LNCaP clone FGC (cell line): ENCODE data around the gene CCSER2.

Source experiments
- DNase-seq: peaks from one replicate; pipeline ENCODE4 v3.0.0-alpha.2; 2011; ENCODE audit warnings: low read depth
- H3K4me3 ChIP-seq: 2 replicates; pipeline ENCODE4 v1.5.1; 2011; ENCODE audit warnings: mild to moderate bottlenecking, low read depth, low read length, control low read depth
- CTCF ChIP-seq: IDR thresholded peaks from 2 replicates; pipeline ENCODE4 v1.5.1; 2012; ENCODE audit warnings: mild to moderate bottlenecking; ENCODE audit not compliant: control insufficient read depth, insufficient read depth; ENCODE audit errors: extremely low read depth

The CCSER2 gene

GRCh38 chr10:84375881-84376280, 47.5 kb downstream of the CCSER2 start:
- H3K4me3 ChIP-seq: no peak overlapping the region
- no peak for DNase-seq
- no peak for TF ChIP-seq CTCF

GRCh38 chr10:84388148-84388547, 59.8 kb downstream of the CCSER2 start:
- TF ChIP-seq CTCF: no peak
- DNase-seq: no peak
- no peak overlapping the region for H3K4me3 ChIP-seq

DNA sequence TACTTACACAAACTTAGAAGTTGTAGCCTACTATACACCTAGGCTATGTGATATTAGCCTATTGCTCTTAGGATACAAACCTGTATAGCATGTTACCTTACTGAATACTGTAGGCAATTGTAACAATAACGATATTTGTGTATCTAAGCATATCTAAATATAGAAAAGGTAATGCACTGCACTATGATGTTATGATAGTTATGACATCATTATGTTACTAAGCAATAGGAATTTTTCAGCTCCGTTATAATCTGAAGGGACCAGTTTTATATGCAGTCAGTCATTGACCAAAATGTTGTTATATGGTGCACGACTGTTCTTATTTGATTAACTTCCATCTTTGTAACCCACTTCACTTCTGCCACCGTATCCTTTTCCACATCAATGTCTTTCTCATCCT, 62.0 kb downstream of the CCSER2 start:
- TF ChIP-seq CTCF: no peak
- no peak overlapping the region for H3K4me3 ChIP-seq
- no peak for DNase-seq

DNA sequence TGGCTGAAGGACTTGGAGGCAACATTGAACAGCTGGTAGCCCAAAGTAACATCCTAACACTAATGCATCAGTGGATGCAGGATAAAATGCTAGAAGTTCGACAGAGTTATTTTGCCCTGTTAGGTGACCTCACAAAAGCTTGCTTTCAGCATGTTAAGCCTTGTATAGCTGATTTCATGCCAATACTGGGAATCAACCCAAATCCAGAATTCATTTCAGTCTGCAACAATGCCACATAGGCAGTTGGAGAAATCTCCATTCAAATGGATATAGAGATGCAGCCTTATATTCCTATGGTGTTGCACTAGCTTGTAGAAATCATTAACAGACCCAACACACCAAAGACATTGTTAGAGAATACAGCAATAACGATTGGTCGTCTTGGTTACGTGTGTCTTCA, 62.9 kb downstream of the CCSER2 start:
- no peak for TF ChIP-seq CTCF
- DNase-seq: no peak
- no peak overlapping the region for H3K4me3 ChIP-seq

DNA sequence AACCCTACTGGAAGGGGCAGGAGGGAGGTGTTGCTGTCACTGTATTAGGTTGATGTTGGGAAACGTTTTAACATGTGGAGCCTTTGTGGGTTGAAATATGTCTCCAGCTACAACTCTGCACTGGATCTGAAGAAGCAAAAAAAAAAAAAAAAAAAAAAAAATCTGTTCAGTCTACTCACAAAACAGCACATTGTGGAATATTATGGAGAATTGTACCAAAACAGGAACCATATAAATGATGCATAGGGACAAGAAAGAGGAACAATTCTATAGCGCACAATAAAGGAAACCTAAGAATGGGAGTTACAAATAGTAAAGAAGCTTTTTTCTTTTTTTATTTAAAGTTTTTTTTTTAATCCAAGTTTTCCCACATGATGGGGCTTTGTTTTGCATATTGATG, 63.8 kb downstream of the CCSER2 start:
- DNase-seq: no peak
- H3K4me3 ChIP-seq: no peak overlapping the region
- no peak for TF ChIP-seq CTCF

DNA sequence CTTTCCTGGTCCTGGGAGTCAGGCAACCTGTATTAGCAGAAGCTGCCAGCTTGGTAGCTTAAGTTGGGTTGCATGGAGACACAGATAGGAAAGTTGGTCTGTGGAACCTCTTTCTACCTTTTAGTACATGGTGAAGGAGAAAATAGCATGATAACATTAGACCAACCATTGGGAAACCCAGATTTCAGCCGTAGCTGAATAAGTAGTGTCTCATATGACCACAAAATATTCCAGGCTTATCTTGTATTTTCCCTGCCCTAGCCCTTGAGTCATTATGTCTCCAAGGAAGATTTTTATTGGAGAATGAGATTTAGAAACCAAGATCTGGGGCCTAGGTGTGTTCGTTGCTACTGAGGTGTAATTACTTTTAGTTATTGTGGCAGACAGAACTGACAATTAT, 67.2 kb downstream of the CCSER2 start:
- no peak overlapping the region for H3K4me3 ChIP-seq
- TF ChIP-seq CTCF: no peak
- DNase-seq: no peak

DNA sequence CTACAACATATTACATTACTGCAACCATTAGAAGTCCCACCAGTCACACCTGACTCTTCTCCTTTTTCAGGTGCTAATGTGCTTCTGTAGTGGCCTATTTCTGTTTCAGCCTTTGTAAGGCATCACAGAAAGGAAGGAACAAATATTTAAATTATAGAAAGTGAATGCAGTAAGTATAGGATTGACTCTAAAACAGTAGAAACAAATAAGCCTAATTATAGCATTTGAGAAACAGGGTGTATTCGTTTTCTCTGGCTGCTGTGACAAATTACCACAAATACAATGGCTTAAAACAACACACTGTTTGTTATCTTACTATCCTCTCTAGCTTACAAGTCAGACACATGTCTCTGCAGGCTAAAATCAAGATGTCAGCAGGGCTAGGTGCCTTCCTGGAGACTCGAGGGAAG, 69.4 kb downstream of the CCSER2 start:
- no peak for TF ChIP-seq CTCF
- DNase-seq: no peak
- H3K4me3 ChIP-seq: no peak overlapping the region
